Glomerular endothelial cell (primary cell): ENCODE data around the gene IFI6. TPM values are rescaled to one million over a fixed set of nuclear protein-coding genes. Genes with fewer than 3 reads are reported as not detected.

ENCODE experiments used
- total RNA-seq: library from RNA; depleted of rRNA; stranded (reverse); fragments of >200 nt; gene quantifications from 2 replicates; pipeline ENCODE4 v1.2.3, GENCODE V29; 2015

IFI6 gene
- total RNA-seq, 1 donor from 2014 or later: 277 TPM

Other genes starting within 250 kb of the IFI6 start
- gene WASF2, start 182.0 kb downstream of the IFI6 start, total RNA-seq: 81.5 and 111 TPM in 2 replicates
- gene AHDC1, start 68.0 kb downstream of the IFI6 start, total RNA-seq: 26.3 and 44.1 TPM in 2 replicates
- gene FGR, start 37.0 kb downstream of the IFI6 start, total RNA-seq: not detected in 2 replicates
- 6.5 and 6.8 TPM in 2 replicates for gene FAM76A, start 53.8 kb upstream of the IFI6 start, total RNA-seq
- 134 and 140 TPM in 2 replicates for gene STX12, start 101.0 kb upstream of the IFI6 start, total RNA-seq
- 32.7 and 40.7 TPM in 2 replicates for gene PPP1R8, start 158.6 kb upstream of the IFI6 start, total RNA-seq
- gene THEMIS2, start 200.4 kb upstream of the IFI6 start, total RNA-seq: 20.2 and 29.5 TPM in 2 replicates
- 21.4 and 32.5 TPM in 2 replicates for gene RPA2, start 242.4 kb upstream of the IFI6 start, total RNA-seq